Glutamatergic neuron (in vitro differentiated cells): Measurements from ENCODE around the gene LRRN2. TPM values are rescaled to one million over a fixed set of nuclear protein-coding genes. Genes with fewer than 3 reads are reported as not detected.

Source experiments
- DNase-seq: peaks from one replicate; pipeline ENCODE4 v3.0.0; 2022
- H3K27ac Mint-ChIP-seq: one replicate; pipeline ENCODE4 v1.8.0; 2020; ENCODE audit warnings: mild to moderate bottlenecking, mixed read lengths, inconsistent platforms; ENCODE audit not compliant: unreplicated experiment
- H3K27me3 Mint-ChIP-seq: one replicate; pipeline ENCODE4 v1.8.0; 2020; ENCODE audit warnings: mild to moderate bottlenecking, moderate library complexity, mixed read lengths, inconsistent platforms; ENCODE audit not compliant: unreplicated experiment
- H3K36me3 Mint-ChIP-seq: one replicate; pipeline ENCODE4 v1.8.0; 2020; ENCODE audit warnings: mild to moderate bottlenecking, mixed read lengths, inconsistent platforms; ENCODE audit not compliant: unreplicated experiment
- H3K4me1 Mint-ChIP-seq: one replicate; pipeline ENCODE4 v1.8.0; 2020; ENCODE audit warnings: mild to moderate bottlenecking, low read depth, mixed read lengths, inconsistent platforms; ENCODE audit not compliant: unreplicated experiment
- H3K4me3 Mint-ChIP-seq: one replicate; pipeline ENCODE4 v1.8.0; 2020; ENCODE audit warnings: mild to moderate bottlenecking, mixed read lengths, inconsistent platforms; ENCODE audit not compliant: unreplicated experiment
- H3K9me3 Mint-ChIP-seq: one replicate; pipeline ENCODE4 v1.8.0; 2020; ENCODE audit warnings: mild to moderate bottlenecking, moderate library complexity, mixed read lengths, inconsistent platforms; ENCODE audit not compliant: unreplicated experiment
- total RNA-seq: library from RNA; stranded (reverse); fragmentation: NEBNext Ultra II Directional; extraction: Animal tissue kit (Norgen Biotek cat#: 25700); gene quantifications from one replicate; pipeline ENCODE4 v1.2.1, GENCODE V29; 2021; ENCODE audit not compliant: unreplicated experiment
- TF ChIP-seq, protein P1 (sequence below): fragments of 200-600 bp; sonication (generic); IDR thresholded peaks from one replicate; pipeline ENCODE4 v1.5.0; 2021; ENCODE audit not compliant: partially characterized antibody, unreplicated experiment

The LRRN2 gene
- total RNA-seq, 1 donor from 2014 or later = 6.9 TPM

DNA sequence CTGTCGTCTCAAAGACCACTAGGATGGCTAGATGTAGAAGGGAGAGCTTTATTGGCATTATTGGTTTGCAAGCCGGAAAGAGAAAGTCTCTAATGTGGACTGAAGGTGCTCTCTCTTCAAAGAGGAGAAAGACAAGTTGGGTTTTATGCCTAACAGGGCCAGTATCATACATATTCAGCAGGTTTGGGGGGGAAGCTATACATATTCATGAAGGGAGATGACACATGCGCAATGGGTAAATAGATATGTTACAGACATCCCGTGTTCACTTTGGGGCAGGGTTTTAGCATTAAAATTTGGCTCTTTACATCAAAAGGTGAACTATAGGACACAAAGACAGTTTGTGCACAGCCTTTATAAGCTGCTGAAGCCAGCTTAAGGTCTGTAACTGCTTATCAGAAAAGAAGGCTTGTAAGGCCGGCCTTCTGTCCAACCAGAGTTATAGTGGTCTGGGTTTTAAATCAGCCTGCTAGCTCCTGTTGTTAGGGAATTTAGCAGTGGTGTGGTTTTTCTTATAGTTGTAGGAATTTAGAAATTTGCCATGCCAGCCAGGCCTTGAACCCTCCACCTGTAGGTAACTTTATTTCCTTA is 46.5 kb upstream of the LRRN2 start:
- Mint-ChIP-seq H3K9me3 (peaks cover 3% of the 10 kb centered on the region), H3K4me1 (peaks cover 9% of the 10 kb centered on the region), H3K27ac (no peak overlapping the region), H3K27me3 (peaks cover 2% of the 10 kb centered on the region), H3K36me3 (no peaks in the 10 kb centered on the region), H3K4me3 (no peak overlapping the region)
- TF ChIP-seq, protein P1, sequence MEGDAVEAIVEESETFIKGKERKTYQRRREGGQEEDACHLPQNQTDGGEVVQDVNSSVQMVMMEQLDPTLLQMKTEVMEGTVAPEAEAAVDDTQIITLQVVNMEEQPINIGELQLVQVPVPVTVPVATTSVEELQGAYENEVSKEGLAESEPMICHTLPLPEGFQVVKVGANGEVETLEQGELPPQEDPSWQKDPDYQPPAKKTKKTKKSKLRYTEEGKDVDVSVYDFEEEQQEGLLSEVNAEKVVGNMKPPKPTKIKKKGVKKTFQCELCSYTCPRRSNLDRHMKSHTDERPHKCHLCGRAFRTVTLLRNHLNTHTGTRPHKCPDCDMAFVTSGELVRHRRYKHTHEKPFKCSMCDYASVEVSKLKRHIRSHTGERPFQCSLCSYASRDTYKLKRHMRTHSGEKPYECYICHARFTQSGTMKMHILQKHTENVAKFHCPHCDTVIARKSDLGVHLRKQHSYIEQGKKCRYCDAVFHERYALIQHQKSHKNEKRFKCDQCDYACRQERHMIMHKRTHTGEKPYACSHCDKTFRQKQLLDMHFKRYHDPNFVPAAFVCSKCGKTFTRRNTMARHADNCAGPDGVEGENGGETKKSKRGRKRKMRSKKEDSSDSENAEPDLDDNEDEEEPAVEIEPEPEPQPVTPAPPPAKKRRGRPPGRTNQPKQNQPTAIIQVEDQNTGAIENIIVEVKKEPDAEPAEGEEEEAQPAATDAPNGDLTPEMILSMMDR = no peak
- DNase-seq = no peak

DNA sequence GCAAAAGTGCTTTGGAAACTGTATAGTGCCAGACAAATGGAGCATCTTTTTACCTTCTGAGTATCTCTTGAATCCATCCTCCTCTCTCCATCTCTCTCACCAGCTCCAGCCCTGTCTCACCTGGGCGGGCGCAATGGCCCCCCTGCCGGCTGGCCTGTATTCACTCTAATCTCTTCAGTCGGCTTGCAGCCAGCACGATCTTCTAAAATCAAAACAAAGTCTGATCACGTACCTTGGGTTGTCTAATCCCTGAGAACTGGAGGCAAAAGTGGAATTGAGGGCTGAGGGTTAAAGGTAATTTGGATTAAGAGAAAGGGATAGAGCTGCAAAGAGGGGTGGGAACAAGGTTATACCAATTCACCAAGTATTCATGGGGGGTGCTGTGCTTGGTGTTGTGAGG is 46.0 kb upstream of the LRRN2 start:
- H3K27me3 Mint-ChIP-seq = peaks cover 2% of the 10 kb centered on the region
- no peak overlapping the region for H3K4me3 Mint-ChIP-seq
- H3K4me1 Mint-ChIP-seq = peaks cover 7% of the 10 kb centered on the region
- DNase-seq = no peak
- TF ChIP-seq, protein P1 = no peak
- no peak overlapping the region for H3K27ac Mint-ChIP-seq
- H3K36me3 Mint-ChIP-seq = no peaks in the 10 kb centered on the region
- H3K9me3 Mint-ChIP-seq = peaks cover 3% of the 10 kb centered on the region

DNA sequence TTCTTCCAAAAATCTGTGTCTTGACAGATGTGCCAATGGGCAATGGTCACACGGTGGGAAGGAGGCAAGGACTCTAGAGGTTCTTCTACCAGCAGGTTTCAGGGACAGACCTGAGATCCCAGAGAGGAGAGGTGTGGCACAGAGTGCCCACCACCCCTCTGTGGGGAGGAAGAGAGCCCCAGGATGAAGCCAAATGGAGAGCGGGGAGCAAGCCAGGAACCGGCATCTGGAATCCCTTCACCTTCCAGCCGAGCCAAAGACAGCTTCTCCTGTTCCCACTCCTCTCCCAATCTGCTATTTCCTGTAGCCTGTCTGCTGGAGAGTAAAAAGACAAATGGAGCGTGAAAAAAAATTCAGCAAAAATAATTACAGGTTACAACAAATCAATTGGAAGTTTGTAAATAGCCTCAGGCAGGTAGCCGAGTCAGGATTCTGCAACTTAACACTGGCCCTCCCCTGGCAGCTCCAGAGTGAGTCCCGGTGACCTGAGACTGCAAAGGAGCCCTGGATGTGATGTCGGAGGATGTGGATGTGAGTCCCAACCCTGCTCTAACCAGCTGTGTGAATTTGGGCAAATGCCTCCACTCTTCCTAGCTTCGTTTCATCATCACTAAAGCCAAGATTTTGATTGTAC is 45.4 kb upstream of the LRRN2 start:
- no peak for DNase-seq
- peaks cover 2% of the 10 kb centered on the region for H3K27me3 Mint-ChIP-seq
- H3K36me3 Mint-ChIP-seq = no peaks in the 10 kb centered on the region
- H3K27ac Mint-ChIP-seq = no peak overlapping the region
- peaks cover 7% of the 10 kb centered on the region for H3K4me1 Mint-ChIP-seq
- H3K9me3 Mint-ChIP-seq = peaks cover 3% of the 10 kb centered on the region
- no peak overlapping the region for H3K4me3 Mint-ChIP-seq
- TF ChIP-seq, protein P1 = no peak

DNA sequence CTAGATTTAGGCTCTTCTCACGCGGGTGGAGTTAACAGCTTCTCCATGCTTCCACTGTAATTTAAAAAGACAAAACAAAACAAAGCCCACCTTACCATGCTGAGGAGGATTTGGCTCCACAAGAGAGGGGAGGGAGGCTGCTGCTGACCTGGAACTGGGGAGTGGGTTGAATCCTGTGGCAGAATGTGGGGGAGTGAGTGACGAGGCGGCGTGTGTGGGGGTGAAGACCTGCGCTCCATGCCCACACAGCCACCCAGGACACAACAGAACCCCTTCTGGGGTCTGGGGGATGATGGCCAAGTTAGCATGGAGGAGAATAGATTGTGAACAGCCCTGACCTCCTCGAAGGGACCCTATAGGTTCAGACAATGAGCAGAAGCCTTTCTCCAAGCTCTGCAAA is 44.0 kb upstream of the LRRN2 start:
- peaks cover 10% of the 10 kb centered on the region for H3K4me1 Mint-ChIP-seq
- no peaks in the 10 kb centered on the region for H3K27me3 Mint-ChIP-seq
- no peak overlapping the region for H3K27ac Mint-ChIP-seq
- peaks cover 3% of the 10 kb centered on the region for H3K9me3 Mint-ChIP-seq
- DNase-seq = no peak
- no peaks in the 10 kb centered on the region for H3K36me3 Mint-ChIP-seq
- no peak overlapping the region for H3K4me3 Mint-ChIP-seq
- TF ChIP-seq, protein P1 = no peak

DNA sequence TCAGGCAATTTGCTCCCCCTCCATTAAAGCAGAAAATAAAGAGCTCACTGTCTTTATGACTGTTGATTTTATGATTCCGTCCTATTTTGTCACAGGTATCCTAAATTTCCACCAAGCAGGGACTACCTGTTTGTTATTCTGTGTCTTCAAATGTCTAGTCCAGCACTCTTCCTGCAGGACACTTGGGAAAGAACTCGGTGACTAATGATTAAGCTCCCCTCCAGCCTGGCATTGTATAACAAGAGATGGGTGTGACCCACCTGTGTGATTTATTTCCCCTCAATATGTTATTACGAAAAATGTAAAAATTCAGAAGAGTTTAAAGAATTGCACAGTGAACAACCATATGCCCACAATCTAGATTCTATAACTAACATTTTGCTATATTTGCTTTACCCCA is 42.9 kb upstream of the LRRN2 start:
- Mint-ChIP-seq H3K4me3 (no peak overlapping the region), H3K4me1 (peaks cover 10% of the 10 kb centered on the region), H3K36me3 (peaks cover 6% of the 10 kb centered on the region), H3K27me3 (no peaks in the 10 kb centered on the region), H3K9me3 (peaks cover 3% of the 10 kb centered on the region), H3K27ac (no peak overlapping the region)
- TF ChIP-seq, protein P1 = no peak
- no peak for DNase-seq
